ENCODE data around the gene CHAT. TPM values are rescaled to one million over a fixed set of nuclear protein-coding genes. Genes with fewer than 3 reads are reported as not detected.

CHAT gene
- polyA plus RNA-seq, 1 donor from 2014 or later: not detected

GRCh38 chr10:49664006-49664841 is 50.4 kb downstream of the CHAT start:
- Histone ChIP-seq H3K4me3 (ENCODE audit: low read length) (no peak overlapping the region), H4K20me1 (ENCODE audit: insufficient read depth) (no peaks in the 10 kb centered on the region), H3K9me3 (ENCODE audit: low read length) (no peaks in the 10 kb centered on the region), H3K27me3 (ENCODE audit: insufficient read depth, low read depth, low read length) (no peaks in the 10 kb centered on the region), H3K4me2 (ENCODE audit: low read length) (no peak overlapping the region), H3K9me2 (ENCODE audit: insufficient read depth, low read length) (no peaks in the 10 kb centered on the region), H3K36me3 (ENCODE audit: insufficient read depth, low read length) (no peaks in the 10 kb centered on the region), H3F3A (ENCODE audit: insufficient read depth, low read length, poor library complexity, severe bottlenecking) (no peaks in the 10 kb centered on the region), H3K9ac (ENCODE audit: low read length) (no peak overlapping the region), H3K27ac (ENCODE audit: low read length) (no peak overlapping the region), H2AFZ (ENCODE audit: low read depth, low read length) (no peak overlapping the region), H3K79me2 (replicated peaks; ENCODE audit: insufficient read depth, low read length) (no peaks in the 10 kb centered on the region)
- TF ChIP-seq MXI1 (conservative IDR thresholded peaks at IDR 0.05; ENCODE audit: poor library complexity, severe bottlenecking) (no peak), TAF1 (IDR thresholded peaks at IDR 0.05; ENCODE audit: low read depth) (no peak), POLR2AphosphoS5 (IDR thresholded peaks at IDR 0.05) (no peak), SMC3 (conservative IDR thresholded peaks at IDR 0.05; ENCODE audit: poor library complexity) (no peak), CTCF (IDR thresholded peaks at IDR 0.05; ENCODE audit: poor library complexity, severe bottlenecking) (no peak), REST (IDR thresholded peaks at IDR 0.05; ENCODE audit: borderline replicate concordance) (no peak), RAD21 (conservative IDR thresholded peaks at IDR 0.05) (no peak), EZH2 (IDR thresholded peaks at IDR 0.05; ENCODE audit: borderline replicate concordance, insufficient read depth, low read length, poor library complexity, severe bottlenecking) (no peak), EP300 (conservative IDR thresholded peaks at IDR 0.05; ENCODE audit: poor library complexity, severe bottlenecking) (no peak)

- TF ChIP-seq REST (IDR thresholded peaks at IDR 0.05; ENCODE audit: borderline replicate concordance) (no peak), TAF1 (IDR thresholded peaks at IDR 0.05; ENCODE audit: low read depth) (no peak), EP300 (conservative IDR thresholded peaks at IDR 0.05; ENCODE audit: poor library complexity, severe bottlenecking) (no peak), SMC3 (conservative IDR thresholded peaks at IDR 0.05; ENCODE audit: poor library complexity) (no peak), POLR2AphosphoS5 (IDR thresholded peaks at IDR 0.05) (no peak), MXI1 (conservative IDR thresholded peaks at IDR 0.05; ENCODE audit: poor library complexity, severe bottlenecking) (no peak), EZH2 (IDR thresholded peaks at IDR 0.05; ENCODE audit: borderline replicate concordance, insufficient read depth, low read length, poor library complexity, severe bottlenecking) (no peak), RAD21 (conservative IDR thresholded peaks at IDR 0.05) (no peak), CTCF (IDR thresholded peaks at IDR 0.05; ENCODE audit: poor library complexity, severe bottlenecking) (no peak)
- no peaks in the 10 kb centered on the region for H3K9me3 ChIP-seq (ENCODE audit: low read length)
- no peaks in the 10 kb centered on the region for H3K79me2 ChIP-seq (replicated peaks; ENCODE audit: insufficient read depth, low read length)
- no peak overlapping the region for H2AFZ ChIP-seq (ENCODE audit: low read depth, low read length)
- no peak overlapping the region for H3K9ac ChIP-seq (ENCODE audit: low read length)
- no peaks in the 10 kb centered on the region for H4K20me1 ChIP-seq (ENCODE audit: insufficient read depth)
- H3K4me3 ChIP-seq (ENCODE audit: low read length): no peak overlapping the region
- no peak overlapping the region for H3K27ac ChIP-seq (ENCODE audit: low read length)
- H3K4me2 ChIP-seq (ENCODE audit: low read length): no peak overlapping the region
- H3K36me3 ChIP-seq (ENCODE audit: insufficient read depth, low read length): no peaks in the 10 kb centered on the region
- H3K9me2 ChIP-seq (ENCODE audit: insufficient read depth, low read length): no peaks in the 10 kb centered on the region
- no peaks in the 10 kb centered on the region for H3F3A ChIP-seq (ENCODE audit: insufficient read depth, low read length, poor library complexity, severe bottlenecking)
- H3K27me3 ChIP-seq (ENCODE audit: insufficient read depth, low read depth, low read length): no peaks in the 10 kb centered on the region
Observed at GRCh38 chr10:49664842-49665355, 51.1 kb downstream of the CHAT start.

All from neural cell (in vitro differentiated cells).